HEK293 (cell line): ENCODE measurements around the gene RNF166.
A peak's percentile ranks its signal among the peaks of the same experiment; 100 is the strongest.

Source experiments
- EGR2 ChIP-seq: fragments of 450-650 bp; formaldehyde crosslinking; IDR thresholded peaks from 2 replicates; pipeline ENCODE4 v1.5.1; 2016; ENCODE audit warnings: low read depth, missing biosample characterization, missing genetic modification characterization
- GLI2 ChIP-seq: fragments of 450-650 bp; formaldehyde crosslinking; IDR thresholded peaks from 2 replicates; pipeline ENCODE4; 2017; ENCODE audit warnings: missing biosample characterization, missing genetic modification characterization, low read depth, borderline replicate concordance
- GLIS2 ChIP-seq: fragments of 450-650 bp; formaldehyde crosslinking; IDR thresholded peaks from 2 replicates; pipeline ENCODE4 v1.5.1; 2016; ENCODE audit warnings: missing biosample characterization, missing genetic modification characterization
- KLF1 ChIP-seq: fragments of 450-650 bp; formaldehyde crosslinking; IDR thresholded peaks from 2 replicates; pipeline ENCODE4 v1.5.1; 2016; ENCODE audit warnings: missing biosample characterization, missing genetic modification characterization
- KLF16 ChIP-seq: fragments of 450-650 bp; formaldehyde crosslinking; IDR thresholded peaks from 2 replicates; pipeline ENCODE4 v1.5.1; 2017; ENCODE audit warnings: missing biosample characterization, missing genetic modification characterization
- PRDM4 ChIP-seq: fragments of 450-650 bp; formaldehyde crosslinking; IDR thresholded peaks from 2 replicates; pipeline ENCODE4 v1.5.1; 2017; ENCODE audit warnings: missing biosample characterization, missing genetic modification characterization
- SP2 ChIP-seq: fragments of 450-650 bp; formaldehyde crosslinking; IDR thresholded peaks from 2 replicates; pipeline ENCODE4 v1.5.1; 2016; ENCODE audit warnings: missing biosample characterization, missing genetic modification characterization
- YY2 ChIP-seq: fragments of 450-650 bp; formaldehyde crosslinking; IDR thresholded peaks from 2 replicates; pipeline ENCODE4 v1.5.1; 2016; ENCODE audit warnings: missing biosample characterization, missing genetic modification characterization
- ZBTB11 ChIP-seq: fragments of 450-650 bp; formaldehyde crosslinking; conservative IDR thresholded peaks from 2 replicates; pipeline ENCODE4 v1.5.1; 2016; ENCODE audit warnings: low read depth, missing biosample characterization, missing genetic modification characterization
- ZBTB17 ChIP-seq: fragments of 450-650 bp; formaldehyde crosslinking; IDR thresholded peaks from 2 replicates; pipeline ENCODE4 v1.5.1; 2016; ENCODE audit warnings: missing biosample characterization, missing genetic modification characterization
- ZFHX2 ChIP-seq: fragments of 450-650 bp; formaldehyde crosslinking; conservative IDR thresholded peaks from 2 replicates; pipeline ENCODE4 v1.5.1; 2016; ENCODE audit warnings: missing biosample characterization, missing genetic modification characterization
- ZNF157 ChIP-seq: fragments of 450-650 bp; formaldehyde crosslinking; IDR thresholded peaks from 2 replicates; pipeline ENCODE4 v1.5.1; 2016; ENCODE audit warnings: missing biosample characterization, missing genetic modification characterization
- ZNF280C ChIP-seq: fragments of 450-650 bp; formaldehyde crosslinking; IDR thresholded peaks from 2 replicates; pipeline ENCODE4 v1.5.1; 2016; ENCODE audit warnings: missing biosample characterization, missing genetic modification characterization
- ZNF311 ChIP-seq: fragments of 450-650 bp; formaldehyde crosslinking; IDR thresholded peaks from 2 replicates; pipeline ENCODE4 v1.5.1; 2017; ENCODE audit warnings: missing biosample characterization, missing genetic modification characterization, borderline replicate concordance
- ZNF324 ChIP-seq: fragments of 450-650 bp; formaldehyde crosslinking; IDR thresholded peaks from 2 replicates; pipeline ENCODE4 v1.5.1; 2016; ENCODE audit warnings: missing biosample characterization, missing genetic modification characterization
- ZNF335 ChIP-seq: fragments of 450-650 bp; formaldehyde crosslinking; conservative IDR thresholded peaks from 2 replicates; pipeline ENCODE4 v1.5.1; 2016; ENCODE audit warnings: missing biosample characterization, missing genetic modification characterization
- ZNF362 ChIP-seq: fragments of 450-650 bp; formaldehyde crosslinking; IDR thresholded peaks from 2 replicates; pipeline ENCODE4 v1.5.1; 2016; ENCODE audit warnings: missing biosample characterization, missing genetic modification characterization
- ZNF416 ChIP-seq: fragments of 450-650 bp; formaldehyde crosslinking; IDR thresholded peaks from 2 replicates; pipeline ENCODE4 v1.5.1; 2016; ENCODE audit warnings: missing biosample characterization, missing genetic modification characterization
- ZNF423 ChIP-seq: fragments of 450-650 bp; formaldehyde crosslinking; IDR thresholded peaks from 2 replicates; pipeline ENCODE4 v1.5.1; 2016; ENCODE audit warnings: missing biosample characterization, missing genetic modification characterization
- ZNF488 ChIP-seq: fragments of 450-650 bp; formaldehyde crosslinking; IDR thresholded peaks from 2 replicates; pipeline ENCODE4 v1.5.1; 2016; ENCODE audit warnings: missing biosample characterization, missing genetic modification characterization
- ZNF501 ChIP-seq: fragments of 450-650 bp; formaldehyde crosslinking; IDR thresholded peaks from 2 replicates; pipeline ENCODE4 v1.5.1; 2016; ENCODE audit warnings: missing biosample characterization, missing genetic modification characterization
- ZNF529 ChIP-seq: fragments of 450-650 bp; formaldehyde crosslinking; IDR thresholded peaks from 2 replicates; pipeline ENCODE4 v1.5.1; 2017; ENCODE audit warnings: missing genetic modification characterization, missing biosample characterization; ENCODE audit not compliant: insufficient replicate concordance
- ZNF561 ChIP-seq: fragments of 450-650 bp; IDR thresholded peaks from 2 replicates; pipeline ENCODE4 v1.5.1; 2018; ENCODE audit warnings: missing biosample characterization, missing genetic modification characterization, borderline replicate concordance
- ZNF600 ChIP-seq: fragments of 450-650 bp; formaldehyde crosslinking; IDR thresholded peaks from 2 replicates; pipeline ENCODE4 v1.5.1; 2016; ENCODE audit warnings: missing biosample characterization, missing genetic modification characterization
- ZNF658 ChIP-seq: fragments of 450-650 bp; formaldehyde crosslinking; IDR thresholded peaks from 2 replicates; pipeline ENCODE4; 2016; ENCODE audit warnings: missing biosample characterization, missing genetic modification characterization
- ZNF660 ChIP-seq: fragments of 450-650 bp; IDR thresholded peaks from 2 replicates; pipeline ENCODE4 v1.5.1; 2018; ENCODE audit warnings: missing biosample characterization, mild to moderate bottlenecking, missing genetic modification characterization
- ZNF747 ChIP-seq: fragments of 450-650 bp; formaldehyde crosslinking; IDR thresholded peaks from 2 replicates; pipeline ENCODE4 v1.5.1; 2016; ENCODE audit warnings: missing biosample characterization, missing genetic modification characterization
- ZNF777 ChIP-seq: fragments of 450-650 bp; formaldehyde crosslinking; IDR thresholded peaks from 2 replicates; pipeline ENCODE4 v1.5.1; 2017; ENCODE audit warnings: missing biosample characterization, missing genetic modification characterization, borderline replicate concordance
- ZNF837 ChIP-seq: fragments of 450-650 bp; formaldehyde crosslinking; IDR thresholded peaks from 2 replicates; pipeline ENCODE4 v1.5.1; 2016; ENCODE audit warnings: missing biosample characterization, missing genetic modification characterization
- ZSCAN16 ChIP-seq: fragments of 450-650 bp; formaldehyde crosslinking; IDR thresholded peaks from 2 replicates; pipeline ENCODE4 v1.5.1; 2016; ENCODE audit warnings: missing biosample characterization, missing genetic modification characterization
- ZSCAN30 ChIP-seq: fragments of 450-650 bp; IDR thresholded peaks from 2 replicates; pipeline ENCODE4 v1.5.1; 2018; ENCODE audit warnings: missing biosample characterization, mild to moderate bottlenecking, missing genetic modification characterization, moderate library complexity

Gene RNF166

GRCh38 chr16:88662843-88663606 is 43.2 kb downstream of the RNF166 start, which contains the start of gene MVD (continued):
- TF ChIP-seq ZBTB11 (tag by site-specific recombination) (0 out of 2 replicates have a peak, but pooled peaks have one; percentile 18), PRDM4 (tag by site-specific recombination) (no peak), ZSCAN16 (peak; percentile 23; the same call in 1 of the 2 replicates), ZNF157 (no peak), ZNF658 (no peak), ZNF324 (tag by site-specific recombination) (no peak), ZNF423 (tag by site-specific recombination) (no peak), YY2 (tag by site-specific recombination) (0 out of 2 replicates have a peak, but pooled peaks have one; percentile 44), KLF1 (tag by site-specific recombination) (peak; percentile 73), ZFHX2 (peak; percentile 65; the same call in 1 of the 2 replicates), SP2 (tag by site-specific recombination) (peak; percentile 100), GLIS2 (peak; percentile 91), ZNF280C (no peak), ZNF600 (tag by site-specific recombination) (no peak), ZNF488 (tag by site-specific recombination) (no peak), GLI2 (tag by site-specific recombination) (no peak), ZNF837 (tag by site-specific recombination) (no peak), EGR2 (peak; percentile 65), ZNF529 (tag by site-specific recombination) (no peak), ZNF660 (tag by site-specific recombination) (peak; percentile 90), ZNF777 (tag by site-specific recombination) (peak; percentile 87; the same call in 1 of the 2 replicates), ZSCAN30 (tag by site-specific recombination) (peak; percentile 74; the same call in 1 of the 2 replicates), KLF16 (tag by site-specific recombination) (peak; percentile 36; the same call in 1 of the 2 replicates), ZBTB17 (tag by site-specific recombination) (peak; percentile 43), ZNF747 (tag by site-specific recombination) (no peak), ZNF501 (tag by site-specific recombination) (no peak), ZNF561 (tag by site-specific recombination) (0 out of 2 replicates have a peak, but pooled peaks have one; percentile 52), ZNF335 (tag by site-specific recombination) (peak; percentile 90), ZNF311 (tag by site-specific recombination) (no peak), ZNF362 (tag by site-specific recombination) (no peak), ZNF416 (tag by site-specific recombination) (no peak)
